Mammary epithelial cell (primary cell): ENCODE results near the gene DSTN.

Experiments used
- EZH2 ChIP-seq: IDR thresholded peaks from 2 replicates; pipeline ENCODE4 v1.6.1; 2012; ENCODE audit warnings: low read length, inconsistent platforms, borderline replicate concordance
- TF ChIP-seq, protein P1 (sequence below), 2 donors: IDR thresholded peaks in 1 of 2; conservative IDR thresholded peaks in 1 of 2; 2 replicates each; pipeline ENCODE4 v1.5.1; 2011 to 2012; ENCODE audit warnings: inconsistent platforms in 2 of 2, low read length in 2 of 2, mild to moderate bottlenecking in 2 of 2, control low read depth in 1 of 2, low read depth in 1 of 2; ENCODE audit not compliant: insufficient read depth in 1 of 2; ENCODE audit errors: extremely low read depth in 1 of 2

DNA sequence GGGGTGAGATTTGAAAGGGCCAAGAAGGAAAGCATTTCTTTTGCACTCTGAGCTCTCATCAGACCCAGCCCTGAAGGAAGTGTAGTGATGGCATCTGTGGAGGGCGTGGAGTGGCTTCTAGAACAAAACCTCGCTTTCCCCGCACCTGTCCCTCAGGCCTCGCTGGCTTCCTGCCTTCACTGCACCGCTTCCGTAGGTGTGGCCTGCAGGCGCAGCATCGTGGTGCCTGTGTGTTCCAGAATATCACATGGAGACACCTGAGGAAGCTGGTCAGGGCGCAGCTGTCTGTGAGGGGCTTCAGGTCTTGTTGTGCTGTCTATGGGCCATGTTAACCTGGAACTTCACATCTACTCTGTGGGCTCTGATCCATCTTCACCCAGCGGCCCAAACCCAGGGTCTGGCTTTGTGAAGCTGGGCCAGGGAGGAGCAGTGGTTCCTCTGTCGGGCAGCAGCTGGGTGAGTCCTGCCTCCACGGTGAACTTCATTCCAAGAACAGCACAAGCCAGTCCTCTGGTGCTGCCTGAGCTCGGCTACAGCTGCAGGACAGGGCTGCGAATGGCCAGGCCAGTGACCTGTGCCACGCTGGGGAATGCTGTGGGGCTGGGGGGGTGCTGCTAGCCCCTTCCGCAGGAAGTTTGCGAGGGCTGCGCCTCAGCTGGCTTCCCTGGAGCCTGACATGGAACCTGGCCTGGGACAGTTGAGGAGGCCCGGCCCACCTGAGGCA is 40.9 kb downstream of the DSTN start:
- TF ChIP-seq, protein P1, sequence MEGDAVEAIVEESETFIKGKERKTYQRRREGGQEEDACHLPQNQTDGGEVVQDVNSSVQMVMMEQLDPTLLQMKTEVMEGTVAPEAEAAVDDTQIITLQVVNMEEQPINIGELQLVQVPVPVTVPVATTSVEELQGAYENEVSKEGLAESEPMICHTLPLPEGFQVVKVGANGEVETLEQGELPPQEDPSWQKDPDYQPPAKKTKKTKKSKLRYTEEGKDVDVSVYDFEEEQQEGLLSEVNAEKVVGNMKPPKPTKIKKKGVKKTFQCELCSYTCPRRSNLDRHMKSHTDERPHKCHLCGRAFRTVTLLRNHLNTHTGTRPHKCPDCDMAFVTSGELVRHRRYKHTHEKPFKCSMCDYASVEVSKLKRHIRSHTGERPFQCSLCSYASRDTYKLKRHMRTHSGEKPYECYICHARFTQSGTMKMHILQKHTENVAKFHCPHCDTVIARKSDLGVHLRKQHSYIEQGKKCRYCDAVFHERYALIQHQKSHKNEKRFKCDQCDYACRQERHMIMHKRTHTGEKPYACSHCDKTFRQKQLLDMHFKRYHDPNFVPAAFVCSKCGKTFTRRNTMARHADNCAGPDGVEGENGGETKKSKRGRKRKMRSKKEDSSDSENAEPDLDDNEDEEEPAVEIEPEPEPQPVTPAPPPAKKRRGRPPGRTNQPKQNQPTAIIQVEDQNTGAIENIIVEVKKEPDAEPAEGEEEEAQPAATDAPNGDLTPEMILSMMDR (conservative IDR thresholded peaks at IDR 0.05 in 1 of 2, IDR thresholded peaks at IDR 0.05 in 1 of 2; ENCODE audit: extremely low read depth in 1 of 2, insufficient read depth in 1 of 2, low read depth in 1 of 2, low read length in 2 of 2), result no peak
- TF ChIP-seq EZH2, result no peak
